ENCODE data around the gene PDLIM7.
"Not testable (repeated sequence)": the region's sequence is repeated elsewhere in the genome, so short reads cannot be mapped to it uniquely, and the experiment has no call there.

Gene PDLIM7

GRCh38 chr5:177490311-177490991 lies 7.0 kb downstream of the PDLIM7 start:
- no peak for DNase-seq

GRCh38 chr5:177489119-177489716 lies 8.2 kb downstream of the PDLIM7 start:
- no peak for DNase-seq

GRCh38 chr5:177487975-177488374 lies 9.4 kb downstream of the PDLIM7 start:
- DNase-seq = no peak

- DNase-seq = no peak
Measured at GRCh38 chr5:177487144-177487543, 10.3 kb downstream of the PDLIM7 start.

- DNase-seq = no peak
Measured at GRCh38 chr5:177486256-177486655, 11.1 kb downstream of the PDLIM7 start.

- not testable (repeated sequence) for DNase-seq
Measured at GRCh38 chr5:177485753-177486152, 11.7 kb downstream of the PDLIM7 start.

GRCh38 chr5:177484902-177485549 lies 12.4 kb downstream of the PDLIM7 start:
- DNase-seq = no peak

GRCh38 chr5:177483994-177484901 lies 13.2 kb downstream of the PDLIM7 start:
- DNase-seq = no peak

GRCh38 chr5:177483042-177483441 lies 14.4 kb downstream of the PDLIM7 start:
- DNase-seq = no peak

- no peak for DNase-seq
Measured at GRCh38 chr5:177482359-177482795, 15.0 kb downstream of the PDLIM7 start.

- DNase-seq = no peak
Measured at GRCh38 chr5:177479774-177480173, 17.6 kb downstream of the PDLIM7 start.

- peak; percentile 86 to 89 for DNase-seq
Measured at GRCh38 chr5:177478711-177479646, 18.4 kb downstream of the PDLIM7 start.

GRCh38 chr5:177477701-177478477 lies 19.5 kb downstream of the PDLIM7 start:
- no peak for DNase-seq

GRCh38 chr5:177476531-177477233 lies 20.7 kb downstream of the PDLIM7 start:
- DNase-seq = no peak

GRCh38 chr5:177475563-177476427 lies 21.6 kb downstream of the PDLIM7 start:
- no peak for DNase-seq

GRCh38 chr5:177474846-177475562 lies 22.4 kb downstream of the PDLIM7 start:
- no peak for DNase-seq

GRCh38 chr5:177474002-177474476 lies 23.4 kb downstream of the PDLIM7 start:
- no peak for DNase-seq

- DNase-seq = no peak
Measured at GRCh38 chr5:177473443-177474001, 23.9 kb downstream of the PDLIM7 start, which contains the start of gene DBN1. DBN1 (minus strand) TSS chr5:177473634; CDS start chr5:177473521, 113 bp downstream.

Measured in AML-193 (cell line).